Measurements from ENCODE around the gene FAF1. TPM values are rescaled to one million over a fixed set of nuclear protein-coding genes. Genes with fewer than 3 reads are reported as not detected.

Gene FAF1
- total and polyA plus RNA-seq, 2 donors (not counting 3 experiments of a cell fraction or from before 2014, with no cell fraction given), result 9.0 to 57.6 TPM

DNA sequence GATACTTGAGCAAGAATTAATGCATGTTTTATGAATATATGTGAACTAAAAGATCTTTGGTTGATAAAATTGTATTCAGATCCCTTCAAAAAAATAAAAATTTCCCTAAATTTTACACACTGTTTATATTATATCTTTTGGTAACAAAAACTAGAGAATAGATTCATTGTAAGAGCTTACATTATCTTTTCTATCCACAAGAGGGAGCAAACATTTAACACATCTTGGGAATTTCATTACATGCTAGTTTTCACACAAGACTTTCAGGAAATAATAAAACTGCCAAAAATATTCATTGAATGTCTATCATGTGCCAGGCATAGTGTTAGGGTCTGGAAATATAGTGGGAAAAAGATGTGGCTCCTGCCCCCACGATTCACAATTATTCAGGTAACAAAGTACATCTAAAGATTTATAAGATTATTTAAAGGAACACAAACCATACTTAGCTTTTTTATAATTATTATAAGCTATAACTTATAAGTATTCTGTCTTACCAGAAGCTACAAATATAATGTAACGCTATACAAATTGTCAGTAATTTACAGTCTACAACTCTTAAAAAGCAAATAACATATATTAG is 30.6 kb downstream of the FAF1 start:
- peak; percentile 52 for DNase-seq (ENCODE audit: low read depth, low spot score)
- ChIA-PET POLR2A (no interaction called here), CTCF (interaction anchor here (0.6 to 2.5 kb wide), 58 partner anchors 9 to 606 kb away, joined by 3 to 100 read pairs (median 5); partner anchors contain the start of genes CDKN2C and FAF1)
- Histone ChIP-seq H3K27ac (ENCODE audit: insufficient read depth, low read depth, low read length) (no peak overlapping the region), H3K4me3 (replicated peaks in 1 of 3; ENCODE audit: insufficient read depth in 1 of 3, low read depth in 1 of 3, low read length in 3 of 3) (no peak overlapping the region), H3K36me3 (ENCODE audit: control insufficient read depth in 2 of 2, extremely low read depth in 1 of 2, insufficient read depth in 2 of 2, low read length in 2 of 2) (no peaks in the 10 kb centered on the region), H3K27me3 (ENCODE audit: control insufficient read depth in 2 of 2, insufficient read depth in 2 of 2, low read length in 2 of 2) (no peaks in the 10 kb centered on the region), H3K9me3 (replicated peaks; ENCODE audit: control insufficient read depth, insufficient read depth, low read length) (no peaks in the 10 kb centered on the region), H2AFZ (ENCODE audit: low read depth, low read length) (no peak overlapping the region), H3K9ac (replicated peaks; ENCODE audit: extremely low read depth, insufficient read depth, low read length) (no peak overlapping the region), H3K9me1 (replicated peaks; ENCODE audit: control insufficient read depth, extremely low read depth, insufficient read depth, low read length) (no peaks in the 10 kb centered on the region), H3K4me2 (ENCODE audit: insufficient read depth, low read length) (no peak overlapping the region), H4K20me1 (replicated peaks; ENCODE audit: control insufficient read depth, extremely low read depth, insufficient read depth, low read length) (no peaks in the 10 kb centered on the region), H3K79me2 (ENCODE audit: control insufficient read depth, insufficient read depth, low read length) (peaks cover 48% of the 10 kb centered on the region), H3K4me1 (ENCODE audit: control insufficient read depth, extremely low read depth, insufficient read depth, low read length) (no peaks in the 10 kb centered on the region)
- TF ChIP-seq POLR2AphosphoS5 (IDR thresholded peaks at IDR 0.05; ENCODE audit: insufficient read depth, low read depth, low read length) (no peak), EZH2 (IDR thresholded peaks at IDR 0.05; ENCODE audit: borderline replicate concordance, low read depth, low read length, severe bottlenecking) (no peak)
- TF ChIP-seq, protein P1, sequence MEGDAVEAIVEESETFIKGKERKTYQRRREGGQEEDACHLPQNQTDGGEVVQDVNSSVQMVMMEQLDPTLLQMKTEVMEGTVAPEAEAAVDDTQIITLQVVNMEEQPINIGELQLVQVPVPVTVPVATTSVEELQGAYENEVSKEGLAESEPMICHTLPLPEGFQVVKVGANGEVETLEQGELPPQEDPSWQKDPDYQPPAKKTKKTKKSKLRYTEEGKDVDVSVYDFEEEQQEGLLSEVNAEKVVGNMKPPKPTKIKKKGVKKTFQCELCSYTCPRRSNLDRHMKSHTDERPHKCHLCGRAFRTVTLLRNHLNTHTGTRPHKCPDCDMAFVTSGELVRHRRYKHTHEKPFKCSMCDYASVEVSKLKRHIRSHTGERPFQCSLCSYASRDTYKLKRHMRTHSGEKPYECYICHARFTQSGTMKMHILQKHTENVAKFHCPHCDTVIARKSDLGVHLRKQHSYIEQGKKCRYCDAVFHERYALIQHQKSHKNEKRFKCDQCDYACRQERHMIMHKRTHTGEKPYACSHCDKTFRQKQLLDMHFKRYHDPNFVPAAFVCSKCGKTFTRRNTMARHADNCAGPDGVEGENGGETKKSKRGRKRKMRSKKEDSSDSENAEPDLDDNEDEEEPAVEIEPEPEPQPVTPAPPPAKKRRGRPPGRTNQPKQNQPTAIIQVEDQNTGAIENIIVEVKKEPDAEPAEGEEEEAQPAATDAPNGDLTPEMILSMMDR (IDR thresholded peaks at IDR 0.05; ENCODE audit: extremely low read depth in 1 of 2, insufficient read depth in 1 of 2, low read depth in 1 of 2, low read length in 2 of 2), result peak; percentile 23 to 36
- dilution Hi-C loops (cut with MboI; ENCODE audit: extremely low pct_ligation_motif_present, low sequenced_read_pairs), result no loop called here
- FAIRE-seq, result peak; percentile 67
- intact Hi-C loops (cut with micrococcal nuclease), result loop anchor here (1.0 to 2.0 kb wide), 6 partner anchors 39 to 368 kb away; no protein-coding TSS in a partner anchor
- no TSS peak for BruUV-seq (replicated peaks)

DNA sequence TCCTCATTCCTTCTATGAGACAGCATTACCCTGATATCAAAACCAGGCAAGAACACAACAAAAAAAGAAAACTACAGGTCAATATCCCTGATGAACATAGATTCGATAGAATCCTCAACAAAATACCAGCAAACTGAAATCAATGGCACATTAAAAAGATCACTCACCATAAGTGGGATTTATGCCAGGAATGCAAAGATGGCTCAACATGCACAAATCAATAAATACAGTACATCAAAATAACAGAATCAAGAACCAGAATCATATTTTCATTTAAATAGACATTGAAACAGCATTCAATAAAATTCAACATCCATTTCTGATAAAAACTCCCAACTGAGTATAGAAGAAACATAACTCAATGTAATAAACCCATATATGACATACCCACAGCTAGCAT is 36.5 kb downstream of the FAF1 start:
- no peaks in the 10 kb centered on the region for H4K20me1 ChIP-seq (replicated peaks; ENCODE audit: control insufficient read depth, extremely low read depth, insufficient read depth, low read length)
- FAIRE-seq (no peak), DNase-seq (ENCODE audit: low read depth, low spot score) (no peak)
- H3K9ac ChIP-seq (replicated peaks; ENCODE audit: extremely low read depth, insufficient read depth, low read length), result no peak overlapping the region
- H3K27me3 ChIP-seq (ENCODE audit: control insufficient read depth in 2 of 2, insufficient read depth in 2 of 2, low read length in 2 of 2), result no peaks in the 10 kb centered on the region
- dilution Hi-C loops (cut with MboI; ENCODE audit: extremely low pct_ligation_motif_present, low sequenced_read_pairs) (no loop called here), intact Hi-C loops (cut with micrococcal nuclease) (no loop called here)
- no peaks in the 10 kb centered on the region for H3K4me1 ChIP-seq (ENCODE audit: control insufficient read depth, extremely low read depth, insufficient read depth, low read length)
- peaks cover 66% of the 10 kb centered on the region for H3K79me2 ChIP-seq (ENCODE audit: control insufficient read depth, insufficient read depth, low read length)
- no peaks in the 10 kb centered on the region for H3K36me3 ChIP-seq (ENCODE audit: control insufficient read depth in 2 of 2, extremely low read depth in 1 of 2, insufficient read depth in 2 of 2, low read length in 2 of 2)
- H3K9me1 ChIP-seq (replicated peaks; ENCODE audit: control insufficient read depth, extremely low read depth, insufficient read depth, low read length), result no peaks in the 10 kb centered on the region
- H3K27ac ChIP-seq (ENCODE audit: insufficient read depth, low read depth, low read length), result no peak overlapping the region
- H2AFZ ChIP-seq (ENCODE audit: low read depth, low read length), result no peak overlapping the region
- ChIA-PET POLR2A (no interaction called here), CTCF (no interaction called here)
- TF ChIP-seq JUN (IDR thresholded peaks at IDR 0.05; ENCODE audit: borderline replicate concordance, insufficient read depth, insufficient read length, low read depth) (no peak), POLR2AphosphoS5 (IDR thresholded peaks at IDR 0.05; ENCODE audit: insufficient read depth, low read depth, low read length) (no peak), EZH2 (IDR thresholded peaks at IDR 0.05; ENCODE audit: borderline replicate concordance, low read depth, low read length, severe bottlenecking) (no peak), POLR2A (IDR thresholded peaks at IDR 0.05; ENCODE audit: low read depth, low read length) (no peak), MYC (IDR thresholded peaks at IDR 0.05; ENCODE audit: low read depth, low read length) (no peak), MAX (IDR thresholded peaks at IDR 0.05; ENCODE audit: insufficient read depth, insufficient read length) (no peak), FOS (IDR thresholded peaks at IDR 0.05; ENCODE audit: borderline replicate concordance, insufficient read depth, low read length) (no peak), GATA2 (IDR thresholded peaks at IDR 0.05; ENCODE audit: insufficient read depth, insufficient read length, low read depth, low read length) (no peak)
- TF ChIP-seq, protein P1 (IDR thresholded peaks at IDR 0.05; ENCODE audit: extremely low read depth in 1 of 2, insufficient read depth in 1 of 2, low read depth in 1 of 2, low read length in 2 of 2), result no peak
- no TSS peak for BruUV-seq (replicated peaks)
- H3K4me2 ChIP-seq (ENCODE audit: insufficient read depth, low read length), result no peak overlapping the region
- no peak overlapping the region for H3K4me3 ChIP-seq (replicated peaks in 1 of 3; ENCODE audit: insufficient read depth in 1 of 3, low read depth in 1 of 3, low read length in 3 of 3)
- H3K9me3 ChIP-seq (replicated peaks; ENCODE audit: control insufficient read depth, insufficient read depth, low read length), result no peaks in the 10 kb centered on the region
